Caco-2 (cell line): ENCODE measurements around the gene ZNF761. TPM values are rescaled to one million over a fixed set of nuclear protein-coding genes. Genes with fewer than 3 reads are reported as not detected.
"Not testable (repeated sequence)": the region's sequence is repeated elsewhere in the genome, so short reads cannot be mapped to it uniquely, and the experiment has no call there.

Source experiments
- BruUV-seq: library from RNA; stranded (reverse); fragments of 400-500 nt; replicated peaks from 2 replicates; lab custom pipeline; 2021; lab: Mats Ljungman, UMichigan
- CTCF ChIA-PET: fragments of 300-600 bp; sonication (Branson Sonifier 250); formaldehyde crosslinking; loops from one replicate; lab custom pipeline; 2022; ENCODE audit warnings: antibody characterized with exemption; lab: Charles Lee
- POLR2A ChIA-PET: fragments of 300-600 bp; sonication (Branson Sonifier 250); formaldehyde crosslinking; loops from one replicate; lab custom pipeline; 2022; ENCODE audit warnings: antibody characterized with exemption; lab: Charles Lee
- DNase-seq, 2 experiments: peaks; one replicate each; pipeline versions ENCODE4 v3.0.0 to v3.0.0-alpha.2; 2020 to 2022
- H3K27me3 ChIP-seq: replicated peaks from 2 replicates; pipeline ENCODE4 v1.6.0; 2011; ENCODE audit warnings: low read length; ENCODE audit not compliant: control insufficient read depth, insufficient read depth
- H3K36me3 ChIP-seq: 2 replicates; pipeline ENCODE4 v1.5.1; 2011; ENCODE audit warnings: low read length; ENCODE audit not compliant: control insufficient read depth, insufficient read depth
- H3K4me1 ChIP-seq: fragments of 250-450 bp; sonication (Bioruptor Pico); 2 replicates; pipeline ENCODE4 v1.5.1; 2020; ENCODE audit warnings: mild to moderate bottlenecking
- H3K4me3 ChIP-seq: 2 replicates; pipeline ENCODE4 v1.5.1; 2011; ENCODE audit warnings: low read depth, mild to moderate bottlenecking, control low read depth, low read length
- H3K9me3 ChIP-seq: fragments of 250-450 bp; sonication (Bioruptor Pico); 2 replicates; pipeline ENCODE4 v1.5.1; 2020; ENCODE audit warnings: mild to moderate bottlenecking, moderate library complexity
- H3K27ac Mint-ChIP-seq: one replicate; pipeline ENCODE4 v1.8.0; 2022; ENCODE audit warnings: mixed read lengths; ENCODE audit not compliant: unreplicated experiment
- H3K27me3 Mint-ChIP-seq: one replicate; pipeline ENCODE4 v1.8.0; 2022; ENCODE audit warnings: mixed read lengths; ENCODE audit not compliant: insufficient read depth, unreplicated experiment
- H3K36me3 Mint-ChIP-seq: one replicate; pipeline ENCODE4 v1.8.0; 2022; ENCODE audit warnings: mild to moderate bottlenecking, mixed read lengths; ENCODE audit not compliant: insufficient read depth, unreplicated experiment
- H3K4me1 Mint-ChIP-seq: one replicate; pipeline ENCODE4 v1.8.0; 2022; ENCODE audit warnings: low read depth, mixed read lengths; ENCODE audit not compliant: unreplicated experiment
- H3K4me3 Mint-ChIP-seq: one replicate; pipeline ENCODE4 v1.8.0; 2022; ENCODE audit warnings: mild to moderate bottlenecking, moderate library complexity, mixed read lengths; ENCODE audit not compliant: unreplicated experiment
- H3K9me3 Mint-ChIP-seq: one replicate; pipeline ENCODE4 v1.8.0; 2022; ENCODE audit warnings: mixed read lengths; ENCODE audit not compliant: unreplicated experiment
- CTCF ChIP-seq, 2 experiments: fragments of 200-600 bp in 1 of 2; IDR thresholded peaks; 1 replicate in 1 of 2; 2 replicates in 1 of 2; pipeline versions ENCODE4 v1.5.1 to v1.8.0; 2011 to 2022; ENCODE audit warnings: antibody characterized with exemption in 1 of 2, control low read depth in 1 of 2, inconsistent platforms in 1 of 2, low read depth in 1 of 2, low read length in 1 of 2, mild to moderate bottlenecking in 1 of 2, moderate library complexity in 1 of 2; ENCODE audit not compliant: insufficient read depth in 1 of 2, severe bottlenecking in 1 of 2, unreplicated experiment in 1 of 2
- intact Hi-C: fragments of 100-400 bp; cut with micrococcal nuclease; formaldehyde crosslinking; loops from one replicate; pipeline ENCODE4 v1.10.0; 2022; ENCODE audit not compliant: unreplicated experiment
- total RNA-seq: library from RNA; stranded (reverse); gene quantifications from 2 replicates; pipeline ENCODE4 v1.2.3, GENCODE V29; 2022

Gene ZNF761
- total RNA-seq, 1 experiment from 2014 or later: 20.0 TPM

GRCh38 chr19:53503151-53503550 lies 71.4 kb downstream of the ZNF761 start:
- H3K27me3 ChIP-seq, DNase-seq, H3K4me3 Mint-ChIP-seq, CTCF ChIA-PET, POLR2A ChIA-PET, H3K27me3 Mint-ChIP-seq, H3K36me3 Mint-ChIP-seq, H3K4me3 ChIP-seq, BruUV-seq, H3K36me3 ChIP-seq, intact Hi-C loops, H3K27ac Mint-ChIP-seq, H3K9me3 ChIP-seq: not testable (repeated sequence)
- Mint-ChIP-seq H3K4me1 (peaks cover 12% of the 10 kb centered on the region), H3K9me3 (peaks cover 11% of the 10 kb centered on the region)
- H3K4me1 ChIP-seq: peaks cover 18% of the 10 kb centered on the region

GRCh38 chr19:53503671-53504364 lies 72.0 kb downstream of the ZNF761 start:
- CTCF ChIA-PET: interaction anchor here (0.8 kb wide), 1 partner anchor 80 kb away, joined by 6 read pairs; no protein-coding TSS in a partner anchor
- POLR2A ChIA-PET, BruUV-seq: not testable (repeated sequence)

DNA sequence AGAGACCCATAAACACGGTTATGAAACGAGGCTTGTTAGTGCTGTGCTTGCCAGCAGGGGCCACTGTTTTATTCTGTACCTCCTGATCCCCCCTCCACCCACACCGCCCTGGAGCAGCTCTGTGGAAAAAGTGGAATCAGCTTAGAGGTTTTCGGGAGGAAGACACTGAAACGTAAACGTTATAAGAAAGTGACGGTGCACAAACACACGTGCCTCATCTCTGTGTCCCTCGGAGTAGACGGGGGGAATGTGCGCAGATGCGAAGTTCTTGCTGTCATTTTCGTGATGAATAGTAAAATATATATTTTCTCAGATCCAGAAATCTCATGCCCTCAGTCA lies 72.5 kb downstream of the ZNF761 start:
- POLR2A ChIA-PET, H3K9me3 ChIP-seq, H3K27ac Mint-ChIP-seq, H3K4me1 Mint-ChIP-seq, BruUV-seq, H3K27me3 Mint-ChIP-seq, H3K36me3 Mint-ChIP-seq, intact Hi-C loops, H3K36me3 ChIP-seq, H3K27me3 ChIP-seq: not testable (repeated sequence)
- Mint-ChIP-seq H3K9me3 (peaks cover 11% of the 10 kb centered on the region), H3K4me3 (peak overlapping the region; percentile 66)
- Histone ChIP-seq H3K4me3 (0 out of 2 replicates have a peak overlapping the region, but pooled peaks have one; percentile 17), H3K4me1 (peaks cover 17% of the 10 kb centered on the region)
- CTCF ChIA-PET: interaction anchor here (0.8 kb wide), 1 partner anchor 80 kb away, joined by 6 read pairs; no protein-coding TSS in a partner anchor
- DNase-seq: peak in 1 of 2 experiments; percentile 21

More at GRCh38 chr19:53503671-53504364, 72.0 kb downstream of the ZNF761 start:
- H3K27me3 ChIP-seq, intact Hi-C loops, H3K9me3 ChIP-seq, H3K27me3 Mint-ChIP-seq, H3K27ac Mint-ChIP-seq, H3K36me3 ChIP-seq, H3K4me1 Mint-ChIP-seq, H3K36me3 Mint-ChIP-seq: not testable (repeated sequence)
- Histone ChIP-seq H3K4me3 (peak overlapping the region; percentile 23), H3K4me1 (peaks cover 17% of the 10 kb centered on the region)
- DNase-seq: peak; percentile 32 to 41
- Mint-ChIP-seq H3K4me3 (peak overlapping the region; percentile 66), H3K9me3 (peaks cover 11% of the 10 kb centered on the region)

DNA sequence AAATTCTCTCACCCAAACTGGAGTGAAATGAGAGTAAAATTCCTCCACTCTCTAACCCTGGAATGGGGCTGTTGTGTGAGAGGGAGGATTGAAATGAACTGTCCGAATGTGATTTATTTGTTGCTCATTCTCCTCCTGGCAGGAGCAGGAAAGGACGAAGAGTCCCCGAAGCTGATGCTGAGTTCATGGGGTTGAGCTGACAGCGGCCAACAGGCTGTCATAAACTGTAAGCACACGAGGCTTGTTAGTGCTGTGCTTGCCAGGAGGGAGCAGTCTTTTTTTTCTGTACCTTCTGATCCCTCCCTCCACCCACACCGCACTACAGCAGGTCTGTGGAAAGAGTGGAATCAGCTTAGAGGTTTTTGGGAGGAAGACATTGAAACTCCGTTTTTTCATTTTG lies 73.1 kb downstream of the ZNF761 start:
- H3K4me3 Mint-ChIP-seq: peak overlapping the region; percentile 66
- H3K27me3 ChIP-seq: no peaks in the 10 kb centered on the region
- H3K27me3 Mint-ChIP-seq: no peaks in the 10 kb centered on the region
- H3K9me3 Mint-ChIP-seq: peaks cover 11% of the 10 kb centered on the region
- no peak overlapping the region; the same call in 1 of the 2 replicates for H3K4me3 ChIP-seq
- ChIA-PET POLR2A (no interaction called here), CTCF (no interaction called here)
- H3K36me3 ChIP-seq: no peaks in the 10 kb centered on the region
- H3K4me1 ChIP-seq: peaks cover 17% of the 10 kb centered on the region
- no peak for TF ChIP-seq CTCF (IDR thresholded peaks at IDR 0.05; ENCODE audit: insufficient read depth in 1 of 2, low read depth in 1 of 2, low read length in 1 of 2, severe bottlenecking in 1 of 2, unreplicated experiment in 1 of 2)
- no TSS peak for BruUV-seq
- DNase-seq: no peak
- peak overlapping the region; percentile 72 for H3K27ac Mint-ChIP-seq
- peaks cover 7% of the 10 kb centered on the region for H3K4me1 Mint-ChIP-seq
- H3K9me3 ChIP-seq: peaks cover 10% of the 10 kb centered on the region; the same call in 1 of the 2 replicates
- peaks cover 8% of the 10 kb centered on the region for H3K36me3 Mint-ChIP-seq
- intact Hi-C loops: no loop called here
